Esophagus squamous epithelium (tissue), 4 donors: ENCODE results near the gene PNLIPRP3.

ENCODE experiments used
- POLR2A ChIP-seq, 4 donors: fragments of 450-650 bp; IDR thresholded peaks; one replicate each; pipeline ENCODE4 v1.6.1; 2017; ENCODE audit warnings: antibody characterized with exemption in 4 of 4, mild to moderate bottlenecking in 4 of 4, moderate library complexity in 3 of 4
- TF ChIP-seq, protein P1 (sequence below), 6 experiments: fragments of 450-650 bp in 4 of 6; fragments of 200-600 bp in 2 of 6; sonication (generic) in 2 of 6; IDR thresholded peaks; one replicate each; pipeline ENCODE4 v1.5.1; 2016 to 2019; ENCODE audit warnings: antibody characterized with exemption in 6 of 6, mild to moderate bottlenecking in 4 of 6, moderate library complexity in 4 of 6

DNA sequence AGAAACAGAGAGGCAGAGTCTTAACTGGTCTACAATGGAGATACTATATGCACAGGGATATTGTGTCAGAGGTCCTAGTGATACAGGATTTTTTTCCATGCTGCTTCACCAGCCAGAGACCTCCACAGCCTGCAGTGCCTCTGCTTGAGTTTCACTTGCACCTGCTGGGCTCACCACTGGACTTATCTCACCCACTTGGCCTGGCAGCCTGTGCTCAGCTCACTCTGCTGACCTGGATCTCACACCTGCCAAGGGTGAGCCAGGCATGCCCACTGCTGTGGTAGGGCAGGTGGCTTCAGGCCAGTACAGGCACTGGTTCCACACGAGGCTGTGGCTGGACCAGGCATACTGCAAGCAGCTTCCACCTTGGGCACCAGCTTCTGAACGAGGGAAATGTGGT lies 36.6 kb downstream of the PNLIPRP3 start:
- TF ChIP-seq, protein P1, sequence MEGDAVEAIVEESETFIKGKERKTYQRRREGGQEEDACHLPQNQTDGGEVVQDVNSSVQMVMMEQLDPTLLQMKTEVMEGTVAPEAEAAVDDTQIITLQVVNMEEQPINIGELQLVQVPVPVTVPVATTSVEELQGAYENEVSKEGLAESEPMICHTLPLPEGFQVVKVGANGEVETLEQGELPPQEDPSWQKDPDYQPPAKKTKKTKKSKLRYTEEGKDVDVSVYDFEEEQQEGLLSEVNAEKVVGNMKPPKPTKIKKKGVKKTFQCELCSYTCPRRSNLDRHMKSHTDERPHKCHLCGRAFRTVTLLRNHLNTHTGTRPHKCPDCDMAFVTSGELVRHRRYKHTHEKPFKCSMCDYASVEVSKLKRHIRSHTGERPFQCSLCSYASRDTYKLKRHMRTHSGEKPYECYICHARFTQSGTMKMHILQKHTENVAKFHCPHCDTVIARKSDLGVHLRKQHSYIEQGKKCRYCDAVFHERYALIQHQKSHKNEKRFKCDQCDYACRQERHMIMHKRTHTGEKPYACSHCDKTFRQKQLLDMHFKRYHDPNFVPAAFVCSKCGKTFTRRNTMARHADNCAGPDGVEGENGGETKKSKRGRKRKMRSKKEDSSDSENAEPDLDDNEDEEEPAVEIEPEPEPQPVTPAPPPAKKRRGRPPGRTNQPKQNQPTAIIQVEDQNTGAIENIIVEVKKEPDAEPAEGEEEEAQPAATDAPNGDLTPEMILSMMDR (IDR thresholded peaks at IDR 0.05) = no peak
- TF ChIP-seq POLR2A (IDR thresholded peaks at IDR 0.05) = no peak
